HG03139 (cell line): ENCODE measurements around the gene PDLIM1.

Experiments
- ATAC-seq: cut with Tn5 transposase; IDR thresholded peaks from one replicate; pipeline ENCODE4 v1.9.1; 2021; ENCODE audit not compliant: unreplicated experiment

PDLIM1 gene

DNA sequence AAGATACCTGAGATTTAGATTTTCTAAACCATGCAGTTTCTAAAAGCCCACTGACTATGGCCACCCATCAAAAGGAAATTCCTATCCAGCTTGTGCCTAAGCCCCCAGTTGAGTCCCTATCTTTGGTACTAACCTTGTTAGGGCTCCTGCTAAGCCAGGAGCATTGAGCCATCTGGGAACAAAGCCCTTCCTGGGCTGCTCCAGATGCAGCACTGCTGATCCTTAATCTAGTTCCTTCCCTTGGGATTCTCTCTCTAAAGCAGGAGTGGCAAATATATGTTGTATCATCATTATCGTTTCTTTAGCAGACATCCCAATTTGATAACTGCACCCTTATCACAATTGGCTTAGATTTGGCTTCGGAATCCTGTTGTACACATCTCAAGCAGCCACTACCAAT, 24.7 kb upstream of the PDLIM1 start:
- no peak for ATAC-seq

DNA sequence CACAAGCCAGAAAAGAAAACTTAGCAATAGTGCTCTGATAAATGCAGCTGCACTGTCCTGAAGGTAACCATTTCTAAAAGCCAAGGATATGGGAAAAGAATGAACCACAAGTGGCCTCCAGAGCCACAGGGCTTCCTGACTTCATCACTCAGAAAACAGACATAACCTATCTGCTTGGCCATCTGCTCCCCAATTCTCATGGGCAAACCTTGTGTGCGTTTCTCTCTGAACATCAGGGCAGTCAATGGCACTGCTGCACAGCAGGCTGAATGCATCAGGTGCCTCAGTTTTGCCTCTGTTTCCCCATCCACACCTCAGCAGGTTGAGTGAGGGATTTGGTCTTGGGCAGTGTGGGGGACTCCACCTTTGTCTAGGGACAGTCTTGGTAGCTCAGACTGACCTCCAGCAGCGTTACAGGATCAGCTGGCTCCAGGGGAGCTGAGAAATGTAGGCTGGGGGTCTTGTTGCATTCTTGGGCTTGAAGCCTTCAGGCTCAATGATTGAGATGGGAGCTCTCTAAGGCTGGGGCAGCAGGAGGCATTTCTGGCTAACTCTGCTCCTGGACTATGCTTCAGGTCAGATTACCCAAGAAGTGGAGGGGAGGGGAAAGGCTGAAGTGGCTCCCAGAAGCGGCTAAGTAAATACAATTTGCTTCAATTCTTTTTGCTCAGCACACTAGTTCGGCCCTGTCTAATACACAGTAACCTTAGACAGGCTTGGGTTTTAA, 23.6 kb upstream of the PDLIM1 start:
- ATAC-seq = no peak

DNA sequence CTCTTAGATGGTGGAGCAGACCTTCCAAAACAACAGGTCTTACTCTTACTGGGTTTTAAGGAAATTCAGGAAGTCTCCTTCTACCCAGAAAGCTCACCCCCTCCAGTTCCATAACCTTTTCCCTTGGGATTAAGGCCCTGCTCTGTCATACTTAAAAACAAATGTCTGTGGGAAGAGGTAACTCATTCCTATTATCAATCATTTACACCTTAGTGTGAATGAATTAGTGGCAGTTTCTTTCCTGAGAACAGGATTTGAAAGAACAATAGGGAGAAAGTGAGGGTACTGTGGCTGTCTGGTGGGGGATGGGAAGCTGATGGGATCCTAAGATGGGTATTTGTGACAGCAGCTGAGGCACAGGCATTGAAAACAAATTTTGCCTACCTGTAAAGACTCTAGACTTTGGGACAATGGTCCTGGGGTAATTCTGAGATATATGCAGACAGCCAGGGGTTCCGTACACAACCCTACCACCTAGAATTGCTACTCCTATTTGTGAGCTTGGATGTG, 22.2 kb upstream of the PDLIM1 start:
- no peak for ATAC-seq

DNA sequence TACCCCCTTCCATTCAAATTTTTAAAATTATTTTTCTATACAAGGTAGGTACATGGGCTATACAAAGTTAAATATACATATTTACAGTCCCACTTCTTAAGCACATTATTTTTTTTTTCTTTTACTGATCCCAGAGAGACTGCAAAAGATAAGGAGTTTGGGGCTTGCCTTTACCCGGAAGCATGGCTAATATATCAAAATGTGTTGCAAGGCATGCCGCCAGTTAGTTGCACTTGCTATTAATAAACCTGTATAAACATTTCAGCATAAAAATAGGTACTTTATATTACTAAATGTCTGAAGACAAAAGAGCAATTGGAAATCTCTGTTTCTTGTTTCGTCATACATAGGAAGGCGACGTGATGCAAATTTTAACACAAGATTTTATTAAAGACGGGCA, 21.5 kb upstream of the PDLIM1 start:
- no peak for ATAC-seq

DNA sequence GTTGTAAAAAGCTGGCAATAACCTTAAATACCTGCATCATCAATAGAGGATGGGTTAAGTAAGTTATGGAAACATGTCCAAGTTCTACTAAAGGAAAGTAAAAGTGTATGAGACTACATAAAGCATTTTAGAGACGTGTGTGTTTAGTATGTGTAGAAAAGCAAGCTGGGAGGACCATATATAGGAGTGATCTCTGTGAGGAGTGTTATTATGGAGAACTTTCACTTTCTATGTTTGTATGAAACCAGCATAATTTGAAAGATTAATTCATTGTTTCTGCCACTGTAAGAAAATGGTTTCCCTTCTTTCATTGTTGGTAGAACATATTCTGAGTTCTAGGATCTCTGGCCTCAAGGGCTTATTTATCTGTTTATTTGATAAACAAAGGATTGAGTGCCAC, 19.2 kb upstream of the PDLIM1 start:
- ATAC-seq = no peak

DNA sequence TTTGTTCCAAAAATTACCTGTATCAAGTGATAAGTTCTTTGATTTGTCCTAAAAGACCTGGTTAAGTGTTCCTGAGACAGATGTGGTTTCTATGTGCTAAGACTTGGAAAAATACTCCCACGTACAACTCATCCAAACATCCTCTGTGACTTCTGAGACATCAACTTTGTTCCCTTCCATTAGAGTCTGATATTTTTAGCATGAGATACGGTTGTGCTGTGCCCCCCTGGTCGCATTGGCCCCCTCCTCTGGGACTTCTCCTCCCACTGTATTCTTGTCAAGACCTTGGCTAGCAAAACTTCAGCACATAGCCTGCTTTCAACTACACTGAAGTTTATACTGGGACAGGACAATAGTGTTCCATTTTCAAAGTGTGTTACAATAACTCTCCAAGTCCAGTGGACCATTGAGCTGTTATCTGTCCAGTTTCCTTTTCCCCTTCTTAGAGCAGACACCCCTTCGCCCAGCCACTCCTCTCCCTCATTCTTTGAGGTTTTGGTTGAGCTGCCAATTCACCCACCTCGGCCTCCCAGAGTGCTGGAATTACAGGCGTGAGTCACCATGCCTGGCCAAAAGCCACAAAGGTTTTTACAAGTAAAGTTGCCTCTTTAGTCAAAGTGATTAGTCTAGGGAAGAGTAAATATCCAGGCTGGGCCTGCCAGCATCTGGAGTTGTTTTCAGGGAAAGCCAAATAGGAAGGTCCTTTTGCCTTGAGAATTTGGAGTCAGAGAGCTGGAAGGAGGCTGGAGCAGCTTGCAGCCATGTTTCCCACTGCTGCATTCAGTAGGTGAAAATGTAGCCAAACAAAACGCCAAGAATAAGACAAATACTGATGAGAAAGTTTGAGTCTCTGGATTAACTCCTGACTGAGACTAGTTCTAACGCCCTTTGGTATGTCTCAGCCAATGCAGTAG, 17.8 kb upstream of the PDLIM1 start:
- ATAC-seq = no peak

DNA sequence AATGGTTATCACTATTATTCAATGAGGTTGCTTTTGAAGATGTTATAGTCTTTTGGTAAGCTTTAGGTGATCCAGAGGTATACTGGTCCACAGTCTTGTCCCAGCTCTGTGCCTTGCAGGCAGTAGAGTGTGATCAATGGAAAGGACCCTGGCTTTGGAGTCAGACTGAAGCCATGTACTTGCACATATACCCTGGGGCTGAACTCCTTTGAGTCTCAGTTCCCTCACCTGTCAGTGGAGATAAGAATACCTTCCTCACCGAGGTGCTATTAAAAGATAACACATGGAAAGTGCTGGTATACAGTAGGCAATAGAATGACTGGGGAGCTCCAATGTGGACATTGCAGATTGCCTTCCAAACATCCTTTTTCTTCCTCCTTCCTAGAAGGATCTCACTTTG, 16.0 kb upstream of the PDLIM1 start:
- no peak for ATAC-seq

DNA sequence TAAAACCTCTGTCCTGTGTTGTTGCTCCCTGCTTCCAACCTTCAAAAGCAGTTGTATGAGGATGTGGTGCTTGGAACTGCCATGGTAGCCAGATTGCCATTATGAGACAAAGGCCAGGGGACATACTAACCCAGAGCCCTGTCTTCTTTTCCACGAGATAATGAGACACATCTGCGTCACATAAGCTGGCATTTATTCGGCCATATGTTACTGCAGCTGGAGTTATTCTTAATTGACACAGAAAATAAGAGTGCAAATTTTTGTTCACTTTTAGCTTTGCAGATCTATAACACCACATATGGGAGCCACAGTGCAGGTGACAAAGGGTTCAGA, 15.5 kb upstream of the PDLIM1 start:
- no peak for ATAC-seq

DNA sequence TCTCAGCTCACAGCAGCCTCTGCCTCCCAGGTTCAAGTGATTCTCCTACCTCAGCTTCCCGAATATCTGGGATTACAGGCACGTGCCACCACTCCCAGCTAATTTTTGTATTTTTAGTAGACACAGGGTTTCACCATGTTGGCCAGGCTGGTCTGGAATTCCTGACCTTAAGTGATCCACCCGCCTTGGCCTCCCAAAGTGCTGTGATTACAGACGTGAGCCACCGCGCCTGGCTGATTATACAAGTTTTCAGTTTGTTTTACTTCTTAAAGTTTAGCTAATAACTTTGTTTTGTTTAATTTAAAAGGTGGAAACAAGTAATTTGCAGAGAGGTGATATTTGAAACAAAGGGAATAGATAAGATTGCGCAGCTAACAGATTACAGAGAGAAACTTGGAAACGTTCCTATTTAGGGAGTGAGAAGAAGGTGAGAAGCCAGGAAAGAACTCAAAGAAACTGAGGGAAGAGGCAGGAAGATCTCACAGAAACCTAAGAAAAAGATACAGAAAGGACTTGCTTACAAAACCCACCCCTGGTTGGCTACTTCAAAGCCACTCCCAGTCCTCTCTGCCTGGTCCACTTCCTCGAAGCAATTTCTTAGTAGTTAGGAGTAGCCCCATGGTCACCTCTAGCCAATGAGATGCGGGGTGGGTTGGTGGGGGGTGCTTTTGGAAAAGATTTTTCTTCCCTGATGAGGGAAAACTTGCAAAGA, 15.0 kb upstream of the PDLIM1 start:
- no peak for ATAC-seq

DNA sequence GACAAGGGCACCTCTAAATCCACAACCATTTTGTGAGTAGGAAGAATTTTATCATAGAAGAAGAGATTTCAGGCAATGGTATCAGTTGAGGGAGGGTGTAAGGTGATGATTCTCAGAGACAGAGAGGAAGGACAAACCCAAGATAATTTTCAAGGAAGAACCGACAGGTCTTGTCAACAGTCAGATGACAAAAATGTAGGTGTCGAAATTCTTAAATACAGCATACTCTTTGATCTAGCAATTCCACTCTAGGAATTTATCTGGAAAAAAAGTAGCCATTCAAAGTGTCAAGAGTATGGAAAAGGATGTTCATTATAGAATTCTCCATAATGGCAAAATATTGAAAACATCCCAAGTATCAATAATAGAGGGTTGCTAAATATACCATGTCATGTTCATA, 14.2 kb upstream of the PDLIM1 start:
- no peak for ATAC-seq

DNA sequence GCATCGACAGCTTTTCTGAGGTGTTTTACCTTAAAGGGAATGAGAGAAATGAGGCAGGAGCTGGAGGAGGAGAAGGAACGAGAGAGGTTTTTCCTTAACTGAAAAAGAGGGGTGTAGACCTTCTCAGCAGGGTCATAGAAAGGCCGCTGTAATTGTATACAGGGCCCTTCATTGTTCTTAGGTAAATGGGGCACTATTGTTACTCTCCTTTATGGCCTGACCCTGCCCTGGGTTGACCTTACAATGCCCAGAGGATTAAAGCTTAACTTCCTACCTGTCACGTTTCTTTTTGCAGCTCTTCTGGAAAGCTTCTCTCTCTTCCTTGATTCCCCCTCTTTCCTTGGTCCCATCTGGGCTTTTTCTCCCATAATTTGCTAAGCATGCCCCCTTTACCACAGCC, 13.7 kb upstream of the PDLIM1 start:
- ATAC-seq = no peak

DNA sequence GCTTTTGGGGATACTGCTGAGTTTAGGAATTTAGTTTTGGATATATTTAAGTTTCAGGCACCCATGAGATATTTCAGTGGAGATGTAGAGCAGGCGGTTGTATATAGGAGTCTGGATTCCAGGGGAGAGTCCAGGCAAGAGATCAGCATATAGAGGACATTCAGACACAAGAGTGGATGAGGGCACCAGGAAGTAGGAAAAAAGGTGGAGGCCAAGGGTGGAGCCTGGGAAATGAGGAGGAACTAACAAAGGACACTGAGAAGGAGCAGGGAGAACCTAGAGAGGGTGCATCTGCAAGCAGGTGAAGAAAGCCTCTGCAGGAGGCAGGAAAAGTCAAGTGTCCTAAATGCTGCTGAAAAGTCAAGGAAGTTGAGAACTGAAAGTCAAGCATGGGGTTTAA, 13.1 kb upstream of the PDLIM1 start:
- ATAC-seq = no peak

DNA sequence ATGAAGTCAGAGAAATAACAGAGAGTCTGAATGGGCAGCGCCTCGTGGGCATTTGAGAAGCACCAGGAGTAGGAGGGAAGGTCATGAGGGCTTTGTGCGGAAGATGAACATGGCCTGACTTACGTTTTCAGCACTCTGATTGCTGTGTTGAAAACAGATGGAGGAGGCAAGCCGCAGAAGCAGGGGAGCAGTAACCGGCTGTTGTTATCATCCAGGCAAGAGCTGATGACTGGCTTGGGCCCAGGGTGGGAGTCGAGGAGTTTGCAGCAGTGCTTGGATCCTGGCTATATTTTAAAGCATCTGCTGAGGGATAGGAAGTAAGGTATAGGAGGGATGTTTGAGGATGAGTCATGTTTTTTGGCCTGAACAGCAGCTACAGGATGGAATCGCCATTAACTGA, 12.7 kb upstream of the PDLIM1 start:
- ATAC-seq = no peak

DNA sequence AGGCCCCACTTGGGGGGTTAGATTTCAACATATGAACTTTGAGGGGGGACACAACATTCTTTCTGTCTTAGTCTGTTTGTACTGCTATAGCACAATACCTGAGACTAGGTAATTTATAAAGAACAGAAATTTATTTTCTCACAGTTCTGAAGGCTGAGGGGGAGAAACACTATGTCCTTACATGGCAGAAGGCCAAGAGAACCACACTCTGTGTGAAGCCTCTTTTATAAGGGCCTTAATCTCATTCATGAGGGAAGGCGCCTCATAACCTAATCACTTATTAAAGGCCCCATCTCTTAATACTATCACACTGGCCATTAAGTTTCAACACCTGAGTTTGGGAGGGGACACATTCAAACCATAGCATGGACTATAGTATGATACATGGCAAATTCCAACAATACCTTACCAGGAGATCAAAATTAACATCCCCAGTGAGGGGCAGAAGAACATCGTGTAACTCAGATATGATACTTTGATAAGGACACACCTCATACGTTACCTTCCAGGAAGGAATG, 9.3 kb upstream of the PDLIM1 start:
- ATAC-seq = no peak

DNA sequence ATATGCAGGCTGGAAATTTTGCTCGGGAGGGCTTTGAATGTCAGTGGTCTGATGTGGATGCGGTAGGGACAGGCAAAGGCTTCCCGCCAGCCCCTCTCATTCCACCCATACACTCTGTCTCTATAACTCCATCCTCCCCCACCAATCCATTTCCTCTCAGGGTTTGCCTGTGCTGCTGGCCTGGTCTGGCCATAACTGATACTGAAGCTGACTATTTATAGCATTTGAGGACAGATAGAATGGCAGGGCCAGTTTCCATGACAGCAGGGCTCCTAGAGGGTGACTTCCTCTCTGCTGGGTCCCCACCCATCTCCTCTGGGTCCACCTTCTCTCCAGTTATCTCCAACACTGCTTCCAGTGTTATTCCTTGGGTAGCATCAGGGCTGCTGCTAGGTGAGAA, 6.6 kb upstream of the PDLIM1 start:
- peak; percentile 43 for ATAC-seq

DNA sequence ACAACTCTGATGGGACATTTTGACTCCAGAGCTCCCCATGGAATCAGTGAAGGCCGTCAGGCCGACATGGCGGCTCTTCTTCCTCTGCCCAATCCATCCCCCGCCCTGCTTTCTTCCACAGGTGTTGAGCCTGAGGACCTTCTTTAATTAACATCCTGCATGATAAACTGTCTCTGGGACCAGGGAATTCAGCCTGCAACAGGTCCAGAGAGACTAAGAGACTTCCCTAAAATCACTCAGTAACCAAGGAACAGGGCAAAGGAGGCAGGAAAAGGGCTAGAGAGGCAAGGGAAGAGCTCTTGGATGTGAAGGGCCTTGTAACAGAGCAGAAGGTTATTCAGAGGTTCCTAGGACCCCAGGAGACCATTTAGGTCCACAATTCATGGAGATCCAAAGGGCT, 6.0 kb upstream of the PDLIM1 start:
- no peak for ATAC-seq

DNA sequence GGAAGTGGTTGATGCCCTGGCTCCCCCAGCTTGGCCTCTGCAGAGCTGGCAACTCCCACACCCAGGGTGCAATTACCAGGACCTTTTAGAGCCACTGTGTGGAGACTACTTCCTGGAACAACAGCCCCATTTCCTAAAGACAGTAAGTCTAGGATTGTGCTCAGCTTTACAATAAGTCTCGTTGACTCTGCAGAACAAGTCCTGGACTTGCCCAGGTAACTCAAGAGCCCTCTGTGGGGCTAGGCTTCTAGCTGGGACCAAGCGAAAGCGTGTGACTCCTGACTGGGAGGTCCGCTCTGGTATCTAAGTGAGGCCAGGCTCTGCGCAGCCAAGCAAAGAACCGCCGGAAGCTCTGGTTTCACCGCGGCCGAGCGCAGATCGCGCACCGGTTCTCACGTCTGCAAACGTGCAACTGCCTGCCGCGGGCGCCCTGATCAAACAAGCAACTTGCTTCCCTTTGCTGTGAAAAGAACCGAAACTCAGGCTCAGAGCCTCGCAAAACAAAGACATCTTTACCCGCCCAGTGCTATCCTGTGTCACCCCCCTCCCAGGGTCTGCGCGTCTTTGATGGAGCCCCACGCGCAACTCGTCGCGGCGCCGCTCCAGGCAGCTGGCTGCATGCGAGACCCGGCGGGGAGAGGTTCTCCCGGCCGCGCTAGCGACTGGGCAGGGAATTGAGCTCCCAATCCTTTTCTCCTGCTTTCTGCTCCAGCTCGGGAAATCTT, 4.4 kb upstream of the PDLIM1 start:
- ATAC-seq = peak; percentile 75

DNA sequence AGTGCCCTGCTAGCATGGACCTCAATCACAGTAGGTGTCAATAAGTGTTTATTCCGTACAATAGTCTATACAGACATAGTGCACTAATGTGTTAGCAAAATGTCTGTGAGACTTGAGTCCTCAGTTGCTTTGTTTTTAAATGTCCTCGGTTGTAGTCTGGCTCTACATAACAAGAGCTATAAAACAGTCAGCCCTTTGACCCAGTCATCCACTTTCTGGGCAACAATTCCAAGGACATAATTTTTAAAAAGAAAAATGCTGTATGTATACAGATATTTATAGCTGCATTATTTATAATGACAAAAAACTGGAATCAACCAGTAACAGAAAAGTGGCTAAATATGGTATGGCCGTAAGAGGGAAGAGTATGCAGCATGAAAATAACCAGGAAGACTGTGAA, 2.8 kb upstream of the PDLIM1 start:
- ATAC-seq = no peak

DNA sequence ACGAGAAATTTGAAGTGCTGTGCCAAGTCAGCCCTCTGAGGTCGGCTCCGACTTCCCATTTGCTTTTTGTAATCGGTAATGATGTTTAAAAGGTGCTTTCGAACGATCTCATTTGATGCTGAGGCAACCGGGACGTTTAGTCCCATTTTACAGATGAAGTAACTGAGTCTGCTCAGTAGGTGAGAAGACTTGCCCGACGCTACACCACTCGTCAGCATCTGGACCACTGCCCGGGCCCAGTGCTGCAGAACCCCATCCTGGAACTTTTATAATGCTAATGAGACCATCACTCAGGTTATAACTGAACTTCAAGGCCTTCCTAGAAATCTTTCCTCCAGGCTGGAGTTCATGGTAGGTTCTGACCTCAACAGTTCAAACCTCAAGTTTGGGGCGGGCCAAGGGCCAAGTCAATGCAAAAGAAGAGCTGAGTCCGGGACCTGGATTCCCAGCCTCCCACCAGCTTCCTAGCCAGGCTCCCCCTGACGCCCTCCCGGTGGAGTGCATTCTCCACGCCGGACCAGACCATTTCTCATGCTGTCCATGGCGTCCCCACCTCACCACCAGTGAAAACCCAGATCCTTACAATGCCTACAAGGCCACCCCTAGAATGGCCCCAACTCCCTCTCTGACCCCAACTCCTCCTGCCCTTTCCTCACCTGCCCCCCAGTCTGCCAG, 699 bp upstream of the PDLIM1 start:
- no peak for ATAC-seq

DNA sequence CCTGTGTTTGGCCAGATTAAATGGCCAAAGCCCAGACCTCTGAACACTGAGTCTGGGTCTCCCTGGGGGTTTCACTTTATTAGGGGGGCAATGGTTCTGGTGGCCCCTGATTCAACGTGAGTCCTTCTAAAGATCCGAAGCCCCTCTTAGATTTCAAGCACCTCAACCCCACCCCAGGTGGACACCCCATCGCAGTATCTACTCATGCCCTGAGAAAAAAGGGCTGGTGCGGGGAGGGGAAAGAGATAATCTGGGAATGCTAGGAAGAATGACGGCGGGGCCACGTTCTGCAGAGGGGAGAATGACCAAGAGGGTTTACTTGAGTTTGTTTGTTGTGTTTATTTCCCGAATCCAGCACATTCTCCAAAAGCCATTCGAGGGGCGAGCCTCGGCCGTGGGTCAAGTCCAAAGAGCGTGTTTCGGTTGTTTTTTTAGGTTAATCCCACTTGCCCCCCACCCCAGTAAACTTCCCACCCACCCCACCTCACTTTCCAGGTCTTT, 832 bp downstream of the PDLIM1 start:
- no peak for ATAC-seq
